ENCODE measurements around the gene SLC13A4.

GRCh38 chr7:135770139-135770710 lies 42.2 kb upstream of the SLC13A4 start:
- TF ChIP-seq SUZ12 (IDR thresholded peaks at IDR 0.05; ENCODE audit: extremely low read depth, insufficient read depth, insufficient read length) (no peak), ZNF274 (IDR thresholded peaks at IDR 0.05; ENCODE audit: low read depth, low read length) (no peak), YY1 (IDR thresholded peaks at IDR 0.05; ENCODE audit: insufficient read depth, insufficient read length) (no peak)
